Activated CD8-positive, alpha-beta memory T cell treated with anti-CD3 and anti-CD28 coated beads for 48 hours (primary cell): ENCODE results near the gene DNAJB13.

Source experiments
- DNase-seq, 3 experiments: peaks; one replicate each; pipeline ENCODE4 v3.0.0-alpha.2; 2020; ENCODE audit warnings: low read depth in 2 of 3, low spot score in 2 of 3

Gene DNAJB13

DNA sequence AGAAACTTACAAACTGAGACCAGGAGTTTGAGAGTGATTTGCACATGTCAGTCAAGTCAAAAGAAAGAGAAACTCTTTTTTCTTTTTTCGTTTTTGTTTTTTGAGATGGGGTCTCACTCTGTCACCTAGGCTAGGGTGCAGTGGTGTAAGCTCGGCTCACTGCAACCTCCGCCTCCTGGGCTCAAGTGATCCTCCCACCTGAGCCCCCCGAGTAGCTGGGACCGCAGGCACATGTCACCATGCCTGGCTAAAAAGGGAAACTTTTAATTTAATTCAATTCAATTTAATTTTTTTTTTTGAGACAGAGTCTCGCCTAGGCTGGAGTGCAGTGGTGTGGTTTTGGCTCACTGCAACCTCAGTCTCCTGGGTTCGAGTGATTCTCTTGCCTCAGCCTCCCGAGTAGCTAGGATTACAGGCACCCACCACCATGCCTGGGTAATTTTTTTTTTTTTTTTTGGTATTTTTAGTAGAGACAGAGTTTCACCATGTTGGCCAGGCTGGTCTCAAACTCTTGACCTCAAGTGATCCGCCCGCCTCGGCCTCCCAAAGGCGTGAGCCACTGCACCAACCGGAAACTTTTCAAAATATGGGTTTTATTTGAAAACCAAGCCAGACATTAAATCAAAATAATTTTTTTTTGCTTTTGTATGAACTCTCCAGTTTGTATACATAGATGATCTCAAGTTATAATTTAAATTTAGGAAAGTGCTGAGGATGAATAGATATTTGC is 48.2 kb downstream of the DNAJB13 start:
- DNase-seq, result no peak

DNA sequence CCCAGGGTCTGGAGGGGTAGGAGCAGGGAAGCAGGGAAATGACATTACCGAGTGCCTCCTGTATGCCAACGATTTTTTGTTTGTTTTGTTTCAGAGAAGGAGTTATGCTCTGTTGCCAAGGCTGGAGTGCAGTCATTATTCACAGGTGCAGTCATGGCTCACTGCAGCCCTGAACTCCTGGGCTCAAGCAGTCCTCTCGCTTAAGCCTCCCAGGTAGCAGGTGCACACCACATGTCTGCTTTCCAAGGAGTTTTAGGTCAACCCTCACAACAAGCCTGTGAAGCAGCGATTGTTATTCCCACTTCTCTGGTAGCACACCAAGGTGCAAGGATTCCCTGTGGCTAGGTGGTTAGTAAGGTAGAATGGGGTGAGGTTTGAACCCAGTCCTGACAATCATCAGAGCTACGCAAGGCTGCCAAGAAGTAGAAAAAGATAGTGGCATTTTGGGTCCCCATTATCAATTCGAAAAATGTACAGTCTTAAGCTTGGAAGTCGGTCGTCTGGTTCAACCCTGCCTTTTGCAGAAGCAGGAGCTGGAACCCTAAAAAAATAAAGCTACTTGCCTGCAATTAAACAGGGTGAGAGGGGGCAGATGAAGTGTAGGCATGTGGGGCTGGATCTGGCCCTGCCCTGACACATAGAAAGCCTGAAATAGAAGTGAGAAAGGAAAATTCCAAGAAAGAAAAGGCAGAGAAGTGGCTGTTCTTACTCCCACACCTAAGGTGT is 48.9 kb downstream of the DNAJB13 start:
- no peak for DNase-seq

GRCh38 chr11:74000307-74001133 is 49.7 kb downstream of the DNAJB13 start:
- no peak for DNase-seq

DNA sequence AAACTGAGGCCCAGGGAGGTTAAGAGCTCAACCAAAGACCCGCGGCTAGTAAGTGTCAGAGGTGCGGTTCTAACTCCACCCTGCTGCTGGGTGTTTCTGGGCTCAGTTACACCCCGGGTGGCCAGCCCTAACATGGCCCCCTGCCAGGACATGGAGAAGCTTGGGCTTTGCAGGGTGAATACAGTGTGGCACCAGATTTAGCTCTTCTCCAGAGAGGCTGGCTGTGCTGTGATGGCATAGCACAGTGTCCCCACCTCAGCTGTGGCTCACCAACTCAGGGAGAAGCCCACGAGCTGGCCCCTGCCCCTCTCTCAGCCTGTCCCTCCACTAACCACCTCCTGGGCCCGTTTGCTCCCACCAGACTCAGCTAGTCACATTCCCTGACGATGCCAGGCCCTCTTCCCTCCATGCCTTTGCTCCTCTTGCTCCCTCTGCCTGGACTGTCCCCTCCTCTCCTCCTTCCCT is 51.0 kb downstream of the DNAJB13 start:
- no peak for DNase-seq

GRCh38 chr11:74002832-74003231 is 52.0 kb downstream of the DNAJB13 start:
- no peak for DNase-seq

DNA sequence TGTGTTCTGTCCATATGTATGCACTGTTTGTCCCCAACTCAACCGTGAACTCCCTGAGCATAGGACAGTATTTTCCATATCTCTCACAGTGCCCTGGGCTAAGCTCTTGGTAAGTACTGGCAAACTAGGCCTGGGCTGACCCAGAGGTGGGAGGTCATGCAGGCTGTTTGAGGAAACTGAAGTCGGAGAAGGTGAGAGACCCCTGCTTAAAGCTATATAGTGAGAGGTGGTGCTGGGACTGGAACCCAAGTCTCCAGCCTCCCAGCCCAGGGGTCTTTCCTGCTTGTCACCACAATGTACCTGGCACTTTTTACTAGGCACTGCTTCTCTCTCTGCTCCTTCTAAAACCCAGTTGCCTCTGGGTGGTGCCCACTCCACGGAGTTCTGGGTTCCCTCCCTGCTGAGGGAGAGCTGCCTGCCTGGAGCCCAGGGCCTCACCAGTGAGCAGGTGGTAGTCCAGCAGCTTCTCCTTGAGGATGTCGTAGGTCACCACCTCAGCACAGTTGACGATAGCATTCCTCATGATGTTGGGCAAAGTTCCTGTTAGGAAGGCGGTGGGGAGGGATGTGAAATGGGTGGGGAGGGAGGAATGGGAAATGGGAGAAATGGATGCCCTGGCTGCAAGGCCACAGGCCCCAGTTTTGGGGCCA is 53.3 kb downstream of the DNAJB13 start:
- DNase-seq, result no peak

GRCh38 chr11:74004759-74005615 is 54.2 kb downstream of the DNAJB13 start:
- DNase-seq, result peak in 1 of 3 experiments; percentile 46

GRCh38 chr11:74005721-74006517 is 55.1 kb downstream of the DNAJB13 start:
- DNase-seq, result no peak

DNA sequence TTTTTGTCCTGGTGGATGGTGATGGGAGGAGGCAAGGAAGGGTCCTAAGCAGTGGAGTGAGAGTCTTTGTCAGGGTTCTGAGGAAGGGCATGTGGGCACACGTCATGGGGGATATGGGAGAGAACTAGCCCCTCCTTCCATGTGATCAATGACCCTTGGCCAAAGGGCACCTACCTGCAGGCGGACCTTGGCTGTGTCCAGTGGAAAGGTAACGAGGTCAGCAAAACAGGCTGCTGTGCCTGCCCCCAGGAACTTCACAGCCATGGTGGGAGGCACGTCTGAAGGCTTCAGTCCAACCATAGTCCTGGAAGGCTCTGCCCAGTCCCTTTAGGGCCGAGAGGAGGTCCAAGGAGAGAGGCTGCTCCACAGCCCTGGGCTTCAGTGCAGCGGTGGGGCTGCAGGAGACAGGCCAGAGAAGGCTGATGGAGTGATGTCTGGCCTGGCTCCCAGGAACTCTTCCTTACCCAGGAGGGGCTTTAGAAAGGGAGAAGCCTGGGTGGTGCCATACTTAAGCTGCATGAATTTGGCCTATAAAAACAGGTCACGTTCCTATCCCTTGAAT is 56.0 kb downstream of the DNAJB13 start:
- DNase-seq, result no peak

- DNase-seq, result no peak
These were observed 57.0 kb downstream of the DNAJB13 start for GRCh38 chr11:74007691-74008372.

DNA sequence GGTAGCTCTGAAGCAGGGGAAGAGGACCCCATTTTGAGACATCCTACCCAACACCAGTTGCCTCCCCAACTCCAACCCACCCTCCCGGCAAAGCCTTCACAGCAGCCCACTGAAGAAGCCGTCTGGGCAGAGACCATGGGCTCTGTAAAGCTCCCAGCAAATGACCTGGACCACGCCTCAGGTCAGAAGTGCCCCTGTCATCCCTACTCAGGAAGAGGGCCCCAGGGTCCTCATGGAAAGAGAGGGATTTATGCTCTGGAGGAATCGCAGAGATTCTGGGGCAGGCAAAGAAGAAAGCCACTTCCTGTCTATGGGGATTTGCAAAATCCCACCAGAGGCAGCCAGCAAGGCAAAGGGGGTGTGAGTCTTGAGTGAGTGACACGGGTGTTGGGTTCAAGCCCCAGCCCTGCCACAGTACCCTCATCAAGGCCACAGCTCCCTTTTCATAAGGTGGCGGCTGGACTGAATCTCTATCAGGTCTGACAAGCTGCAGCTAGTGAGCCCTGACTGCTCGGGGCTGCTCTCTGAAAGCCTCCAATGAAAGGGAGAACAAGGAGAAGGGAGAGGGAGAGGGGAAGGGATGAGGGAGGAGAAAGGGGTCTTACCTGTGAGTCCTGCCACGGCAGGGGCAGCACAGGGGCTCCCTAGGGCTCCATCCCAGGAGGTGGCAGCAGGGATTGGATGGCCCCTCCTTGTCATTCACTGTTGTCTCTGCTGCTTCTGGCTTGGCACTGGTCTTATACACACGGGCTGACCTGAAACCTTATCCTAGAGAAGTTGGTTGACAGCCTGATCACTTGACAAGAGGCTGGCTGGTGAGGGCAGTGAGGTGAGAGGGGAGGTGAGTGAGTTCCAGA is 57.8 kb downstream of the DNAJB13 start, which contains the start of gene UCP3:
TSS of gene UCP3 (minus strand) at position 713 of the 857 bp plus-strand sequence. CDS start 2,043 bp downstream, outside the sequence.
- no peak for DNase-seq

GRCh38 chr11:74009230-74009547 is 58.4 kb downstream of the DNAJB13 start:
- no peak for DNase-seq

- no peak for DNase-seq
These were observed 59.0 kb downstream of the DNAJB13 start for GRCh38 chr11:74009675-74010305.

DNA sequence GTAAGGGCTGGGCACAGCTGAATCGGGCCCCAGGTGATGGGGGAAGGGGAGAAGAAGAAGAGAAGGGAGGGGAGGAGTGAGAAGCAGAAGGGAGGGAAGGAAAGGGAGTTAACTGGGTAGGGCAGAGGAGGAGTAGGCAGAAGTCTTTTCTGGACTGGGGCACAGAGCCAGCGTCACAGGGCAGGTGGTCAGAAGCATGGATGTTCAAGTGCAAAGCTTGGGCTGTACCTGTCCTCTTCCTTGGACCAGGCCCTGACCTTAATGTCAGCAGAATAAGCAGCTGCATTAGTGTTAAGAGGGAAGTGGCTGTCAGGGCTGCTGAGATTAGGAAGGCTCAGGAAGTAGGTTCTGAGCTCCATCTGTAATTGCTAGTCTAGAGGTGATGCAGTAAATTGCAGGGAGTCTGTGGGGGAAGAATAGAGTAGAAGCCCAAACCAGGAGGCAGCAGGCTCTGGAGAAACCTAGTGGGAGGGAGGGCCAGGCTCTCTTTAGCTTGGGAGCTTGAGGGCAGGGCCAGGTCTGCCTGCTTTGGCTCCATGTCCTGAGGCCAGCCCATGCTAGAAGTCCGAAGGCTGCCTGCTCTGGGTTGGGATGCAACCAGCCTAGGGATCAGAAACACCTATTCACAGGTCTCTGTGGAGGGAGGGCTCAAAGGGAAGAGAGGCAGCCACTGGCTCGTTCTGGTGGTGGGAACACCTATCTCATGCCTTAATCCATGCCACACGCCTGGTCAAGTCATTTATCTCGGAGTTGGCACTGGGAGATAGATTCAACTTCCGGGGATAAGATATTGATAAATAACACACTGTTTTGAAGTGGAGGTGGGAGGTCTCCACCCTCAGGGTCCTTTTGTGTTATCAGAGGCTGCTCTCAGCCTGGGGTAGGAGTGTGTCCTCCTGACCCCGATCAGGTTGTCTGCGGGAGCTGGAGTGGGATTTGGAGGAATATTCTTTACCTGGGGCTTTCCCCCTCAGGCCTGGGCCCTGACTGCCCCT is 59.8 kb downstream of the DNAJB13 start:
- DNase-seq, result no peak

DNA sequence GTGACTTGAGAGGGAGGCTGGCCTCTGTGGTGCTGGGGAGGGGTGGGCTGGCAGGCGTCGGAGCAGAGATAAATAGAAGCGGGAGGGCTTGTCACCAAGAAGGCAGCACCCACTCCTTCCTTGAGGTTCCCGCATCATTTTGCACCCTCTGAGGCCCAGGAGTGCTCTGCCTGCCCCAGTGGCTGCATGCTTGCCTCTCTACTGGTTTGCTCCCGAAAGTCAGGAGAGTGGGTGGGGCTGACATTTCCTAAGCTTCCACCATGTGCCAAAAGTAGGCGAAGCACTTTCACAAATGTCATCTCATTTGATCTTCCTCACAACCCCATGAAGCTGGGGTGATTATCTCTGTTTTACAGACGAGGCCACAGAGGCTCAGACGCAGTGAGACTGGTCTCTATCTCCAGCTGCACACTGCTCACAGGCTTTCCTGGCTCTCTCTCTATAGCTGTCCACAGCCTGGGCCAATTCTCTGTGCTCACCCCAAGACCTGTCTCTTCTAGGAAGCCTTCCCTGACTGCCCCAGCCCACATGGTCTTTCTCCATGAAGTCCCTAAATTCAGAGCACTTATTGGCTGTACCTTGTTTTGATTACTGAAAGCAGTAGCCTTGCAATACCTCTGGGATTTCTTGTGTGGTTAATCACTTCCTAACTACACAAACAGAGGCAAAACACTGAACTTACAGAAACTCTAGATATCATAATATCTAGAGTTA is 60.7 kb downstream of the DNAJB13 start:
- peak in 1 of 3 experiments; percentile 48 for DNase-seq
